CD4-positive, alpha-beta T cell (primary cell): ENCODE results near the gene ZC3HAV1L. TPM values are rescaled to one million over a fixed set of nuclear protein-coding genes. Genes with fewer than 3 reads are reported as not detected.

ENCODE experiments used
- ATAC-seq: fragments of 200-7000 bp; cut with Tn5 transposase; one replicate; pipeline ENCODE4 v1.10.0; 2022; ENCODE audit warnings: mild to moderate bottlenecking; ENCODE audit not compliant: poor library complexity
- CTCF ChIA-PET: fragments of 350-600 bp; sonication (Branson Sonifier 250); formaldehyde crosslinking; loops from one replicate; lab custom pipeline; 2021; ENCODE audit warnings: antibody characterized with exemption, inconsistent platforms; lab: Charles Lee
- POLR2A ChIA-PET: fragments of 350-600 bp; sonication (Branson Sonifier 250); formaldehyde crosslinking; loops from one replicate; lab custom pipeline; 2021; ENCODE audit warnings: antibody characterized with exemption, inconsistent platforms; lab: Charles Lee
- DNase-seq, 14 experiments: peaks; one replicate each; pipeline ENCODE4 v3.0.0-alpha.2; 2013 to 2020; ENCODE audit warnings: mixed read lengths in 2 of 14
- H3K27ac ChIP-seq, 2 donors: one replicate each; pipeline versions ENCODE4 v1.5.1 to v1.7.0; 2013; ENCODE audit warnings: low read length in 2 of 2, low read depth in 1 of 2, mild to moderate bottlenecking in 1 of 2
- H3K27me3 ChIP-seq, 2 experiments: 1 replicate in 1 of 2; 2 replicates in 1 of 2; pipeline versions ENCODE4 v1.6.1 to v1.7.0; 2013; ENCODE audit warnings: low read length in 2 of 2, control low read depth in 1 of 2, mild to moderate bottlenecking in 1 of 2, moderate library complexity in 1 of 2; ENCODE audit not compliant: insufficient read depth in 2 of 2, control insufficient read depth in 1 of 2
- H3K36me3 ChIP-seq: one replicate; pipeline ENCODE4 v1.6.1; 2013; ENCODE audit warnings: low read length, control low read depth; ENCODE audit not compliant: insufficient read depth
- H3K4me1 ChIP-seq: one replicate; pipeline ENCODE4 v1.6.1; 2013; ENCODE audit warnings: low read length, control low read depth; ENCODE audit not compliant: insufficient read depth
- H3K4me3 ChIP-seq: one replicate; pipeline ENCODE4 v1.5.1; 2013; ENCODE audit warnings: mild to moderate bottlenecking, low read length, moderate library complexity
- H3K9me3 ChIP-seq, 2 experiments: 1 replicate in 1 of 2; 2 replicates in 1 of 2; pipeline versions ENCODE4 v1.6.1 to v1.7.0; 2013; ENCODE audit warnings: low read length in 2 of 2, mild to moderate bottlenecking in 2 of 2, control low read depth in 1 of 2, moderate library complexity in 1 of 2; ENCODE audit not compliant: control insufficient read depth in 1 of 2, insufficient read depth in 1 of 2
- H3K27ac Mint-ChIP-seq: one replicate; pipeline ENCODE4 v1.8.0; 2020; ENCODE audit warnings: mixed read lengths
- H3K27me3 Mint-ChIP-seq: one replicate; pipeline ENCODE4 v1.8.0; 2021; ENCODE audit warnings: mixed read lengths
- H3K36me3 Mint-ChIP-seq: one replicate; pipeline ENCODE4 v1.8.0; 2021; ENCODE audit warnings: low read depth, mixed read lengths
- H3K4me1 Mint-ChIP-seq: one replicate; pipeline ENCODE4 v1.8.0; 2021; ENCODE audit warnings: low read depth, mixed read lengths
- H3K4me3 Mint-ChIP-seq: one replicate; pipeline ENCODE4 v1.8.0; 2020; ENCODE audit warnings: mild to moderate bottlenecking, mixed read lengths
- H3K9me3 Mint-ChIP-seq: one replicate; pipeline ENCODE4 v1.8.0; 2020; ENCODE audit warnings: mixed read lengths
- CTCF ChIP-seq: fragments of 200-600 bp; IDR thresholded peaks from one replicate; pipeline ENCODE4 v1.8.0; 2022; ENCODE audit warnings: antibody characterized with exemption, mild to moderate bottlenecking
- intact Hi-C, 2 experiments: fragments of 100-400 bp; cut with DNase I in 1 of 2; cut with micrococcal nuclease in 1 of 2; formaldehyde crosslinking; loops; one replicate each; pipeline versions ENCODE4 v1.15.1 to v1.9.0; 2023 to 2025; cut with DNase I, micrococcal nuclease
- total RNA-seq, 174 experiments: library from RNA in 2 of 174; stranded (reverse) in 2 of 174; gene quantifications; one replicate each; pipeline ENCODE4 v1.2.3 and lab custom pipeline; 2021 to 2026

The ZC3HAV1L gene
- total RNA-seq, 2 experiments from 2014 or later, result 0.44 to 0.50 TPM

GRCh38 chr7:139044813-139045794 lies 9.3 kb upstream of the ZC3HAV1L start:
- peak overlapping the region; percentile 11 to 46 for H3K27ac ChIP-seq
- Mint-ChIP-seq H3K9me3 (no peaks in the 10 kb centered on the region), H3K4me1 (peaks cover 72% of the 10 kb centered on the region), H3K36me3 (peaks cover 63% of the 10 kb centered on the region), H3K27ac (peak overlapping the region; percentile 45), H3K4me3 (peak overlapping the region; percentile 47), H3K27me3 (no peaks in the 10 kb centered on the region)
- H3K4me1 ChIP-seq, result peaks cover 45% of the 10 kb centered on the region
- H3K27me3 ChIP-seq, result no peaks in the 10 kb centered on the region
- POLR2A ChIA-PET, result interaction anchor here (0.7 to 3.0 kb wide), 7 partner anchors 9 to 350 kb away, joined by 3 to 23 read pairs (median 3); partner anchors contain the start of gene ZC3HAV1L
- peaks cover 61% of the 10 kb centered on the region for H3K36me3 ChIP-seq
- H3K9me3 ChIP-seq, result no peaks in the 10 kb centered on the region
- no peak for TF ChIP-seq CTCF
- DNase-seq, result peak in 5 of 14 experiments; percentile 12 to 65 (median 46)
- H3K4me3 ChIP-seq, result no peak overlapping the region
- peak; percentile 26 for ATAC-seq
- CTCF ChIA-PET, result interaction anchor here (0.9 to 2.3 kb wide), 4 partner anchors 10 to 30 kb away, joined by 3 to 11 read pairs (median 5); no protein-coding TSS in a partner anchor
- intact Hi-C loops, result no loop called here

GRCh38 chr7:139043823-139044812 lies 8.3 kb upstream of the ZC3HAV1L start:
- POLR2A ChIA-PET, result interaction anchor here (0.7 to 3.0 kb wide), 6 partner anchors 8 to 51 kb away, joined by 3 to 23 read pairs (median 9); partner anchors contain the start of gene ZC3HAV1L
- no peaks in the 10 kb centered on the region for H3K27me3 Mint-ChIP-seq
- DNase-seq, result peak; percentile 37 to 81 (median 68)
- Histone ChIP-seq H3K36me3 (peaks cover 52% of the 10 kb centered on the region), H3K27ac (peak overlapping the region; percentile 10 to 46), H3K27me3 (no peaks in the 10 kb centered on the region), H3K9me3 (no peaks in the 10 kb centered on the region), H3K4me3 (no peak overlapping the region), H3K4me1 (peaks cover 41% of the 10 kb centered on the region)
- intact Hi-C loops, result no loop called here
- H3K36me3 Mint-ChIP-seq, result peaks cover 53% of the 10 kb centered on the region
- H3K27ac Mint-ChIP-seq, result peak overlapping the region; percentile 45
- peaks cover 63% of the 10 kb centered on the region for H3K4me1 Mint-ChIP-seq
- CTCF ChIA-PET, result interaction anchor here (1.1 to 2.3 kb wide), 4 partner anchors 27 to 31 kb away, joined by 5 to 11 read pairs (median 6); no protein-coding TSS in a partner anchor
- TF ChIP-seq CTCF, result no peak
- peak overlapping the region; percentile 18 for H3K4me3 Mint-ChIP-seq
- ATAC-seq, result peak; percentile 67
- H3K9me3 Mint-ChIP-seq, result no peaks in the 10 kb centered on the region
